NOMO-1 treated with DMSO at 0.1 percent for 48 hours (cell line): ENCODE data around the gene OR5T1.

Experiments used
- DNase-seq: peaks from one replicate; lab custom pipeline; 2025; ENCODE audit not compliant: unreplicated experiment; lab: John Stamatoyannopoulos, UW

The OR5T1 gene

DNA sequence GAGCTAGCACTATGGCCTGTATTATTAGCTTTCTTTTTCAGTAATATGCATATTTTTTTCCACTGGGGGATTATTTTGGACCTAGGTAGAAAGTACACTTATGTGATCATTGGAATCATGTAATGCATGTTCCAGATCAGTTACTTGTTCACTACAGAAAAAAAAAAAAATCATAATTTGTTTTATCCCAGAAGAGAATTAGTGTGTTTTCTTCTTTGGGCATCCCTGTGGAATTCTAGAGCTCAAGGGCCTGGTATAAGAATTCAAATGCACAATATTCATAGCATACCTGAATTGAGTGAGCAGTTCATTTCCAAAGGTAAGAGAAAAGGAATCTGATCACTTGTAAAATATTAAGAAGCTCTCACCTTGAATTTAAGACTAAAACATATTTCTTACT, at the start of gene OR5T1:
Gene OR5T1, plus strand, starts transcription at position 301 of the 400 bp plus-strand sequence. CDS start 1,485 bp downstream, outside the sequence.
- DNase-seq = no peak

DNA sequence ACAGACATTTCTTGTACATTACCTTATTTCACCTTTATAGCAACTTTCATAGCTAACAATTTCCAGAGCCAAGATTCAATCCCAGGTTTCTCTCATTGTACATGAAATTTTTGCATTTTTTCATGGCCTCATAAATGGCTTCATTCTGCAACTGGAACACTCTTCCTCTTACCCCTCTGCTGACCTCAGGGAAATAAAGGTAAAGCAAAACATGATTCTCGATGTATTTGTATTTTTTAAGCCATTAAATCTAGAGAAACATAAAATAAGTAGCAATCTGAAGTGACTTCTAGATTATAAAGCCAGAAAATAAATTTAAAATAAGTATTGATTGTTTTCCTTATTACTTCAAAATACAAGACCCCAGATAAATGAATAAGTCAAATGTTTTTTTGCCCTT, 39.8 kb upstream of the OR5T1 start, which contains the start of gene OR5T2:
Gene OR5T2, minus strand, starts transcription at position 101 of the 400 bp plus-strand sequence. CDS start 1,193 bp downstream, outside the sequence.
- no peak for DNase-seq

GRCh38 chr11:56251954-56252353, 22.0 kb upstream of the OR5T1 start, which contains the start of gene OR5T3:
TSS of gene OR5T3 (plus strand) at chr11:56252254. CDS start at chr11:56252254, 0 bp downstream.
- no peak for DNase-seq

DNA sequence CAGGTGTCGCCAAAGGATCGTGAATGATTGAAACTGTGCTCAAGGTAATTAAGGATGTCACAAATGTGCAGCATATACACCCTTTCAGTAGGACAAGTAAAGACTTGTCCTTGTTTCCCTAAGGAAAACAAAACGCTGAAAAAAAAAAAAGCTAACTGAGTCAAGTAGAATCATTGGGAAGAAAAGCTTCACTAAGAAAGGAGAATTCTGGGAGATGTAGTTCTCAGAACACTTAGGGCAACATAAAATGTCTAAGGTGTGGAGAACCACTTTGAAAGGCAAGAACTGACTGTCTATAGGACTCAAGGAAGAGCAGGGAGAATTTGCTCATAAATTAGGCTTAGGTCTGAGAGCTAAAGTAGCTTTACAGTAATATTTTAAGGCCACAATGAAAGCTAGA, 2.9 kb upstream of the OR5T1 start:
- no peak for DNase-seq

DNA sequence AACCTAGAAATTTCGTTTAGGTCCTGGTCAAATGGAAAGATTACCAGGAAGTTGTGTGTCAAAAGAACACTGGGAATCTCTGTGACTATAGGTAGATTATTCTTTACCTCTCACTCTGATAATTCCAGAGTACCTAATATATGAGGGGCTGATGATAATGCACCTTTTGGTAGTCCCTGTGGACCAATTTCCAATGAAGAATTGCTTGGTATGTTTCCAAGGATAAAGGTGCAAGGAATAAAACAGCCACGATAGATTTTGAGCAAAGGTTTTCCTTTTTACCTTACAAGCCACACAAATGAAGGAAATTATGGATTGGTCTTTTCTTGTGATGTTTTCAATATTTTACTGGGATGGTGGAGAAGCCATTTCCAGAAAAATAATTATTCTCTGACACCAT, 18.2 kb downstream of the OR5T1 start, which contains the start of gene OR8H1:
Gene OR8H1, minus strand, starts transcription at position 101 of the 400 bp plus-strand sequence. CDS start 1,192 bp downstream, outside the sequence.
- DNase-seq = no peak

DNA sequence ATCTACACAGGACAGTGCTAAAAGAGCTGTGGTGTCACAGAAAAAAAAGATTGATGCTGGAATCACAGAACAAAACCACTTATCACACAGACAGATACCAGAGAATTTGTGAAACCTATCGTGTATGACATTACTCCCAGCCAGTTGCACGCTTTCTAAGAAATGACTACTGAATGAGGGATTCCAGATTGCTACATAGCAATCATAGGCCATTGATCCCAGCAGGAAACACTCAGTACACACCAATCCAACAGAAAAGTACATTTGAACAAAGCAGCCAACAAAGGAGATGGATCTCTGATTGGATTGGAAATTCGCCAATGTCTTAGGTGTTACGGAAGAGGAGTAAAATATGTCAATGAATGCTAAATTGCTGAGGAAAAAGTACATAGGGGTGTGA, 22.9 kb downstream of the OR5T1 start:
- DNase-seq = no peak

DNA sequence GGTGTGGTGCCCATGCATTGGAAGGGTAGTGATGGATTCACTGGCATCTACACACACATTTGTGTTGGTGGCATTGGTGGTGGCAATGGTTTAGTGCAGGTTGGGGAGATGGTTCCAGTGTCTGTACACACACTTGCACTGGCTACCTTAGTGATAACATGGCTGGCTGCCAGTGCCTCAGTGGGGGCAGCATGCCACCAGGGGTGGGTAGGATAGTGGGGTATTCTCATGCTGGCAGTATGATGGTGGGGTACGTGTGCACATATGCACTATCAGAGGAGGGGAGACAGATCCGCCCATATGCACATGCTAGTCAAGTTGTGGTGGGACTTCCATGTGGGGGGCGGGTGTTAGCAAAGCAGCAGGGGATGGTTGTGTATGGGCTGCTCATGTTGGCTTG, 33.9 kb downstream of the OR5T1 start:
- no peak for DNase-seq

DNA sequence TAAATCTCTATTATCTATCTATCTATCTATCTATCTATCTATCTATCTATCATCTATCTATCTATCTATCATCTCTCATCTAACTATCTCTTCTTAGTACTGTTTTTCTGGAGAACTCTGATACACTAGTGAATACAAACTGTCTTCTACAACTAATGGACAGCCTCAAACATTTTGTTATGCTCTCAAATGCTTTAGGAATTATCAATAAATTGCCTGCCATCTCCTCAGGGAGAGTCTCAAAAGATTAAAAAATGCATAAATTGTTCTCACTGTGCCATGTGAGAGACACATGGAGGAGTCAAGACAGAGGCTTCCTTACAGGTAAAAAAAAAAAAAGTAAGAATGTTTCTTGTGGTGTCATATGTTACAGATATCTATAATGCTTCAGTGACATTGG, 40.9 kb downstream of the OR5T1 start, which contains the start of gene OR8K3:
Gene OR8K3, plus strand, starts transcription at position 301 of the 400 bp plus-strand sequence. CDS start 3,163 bp downstream, outside the sequence.
- no peak for DNase-seq
